GM21723 (cell line): ENCODE measurements around the gene ZSWIM1.

Experiments
- ATAC-seq: cut with Tn5 transposase; IDR thresholded peaks from one replicate; pipeline ENCODE4 v1.9.1; 2021; ENCODE audit warnings: mild to moderate bottlenecking, moderate library complexity; ENCODE audit not compliant: unreplicated experiment

ZSWIM1 gene

DNA sequence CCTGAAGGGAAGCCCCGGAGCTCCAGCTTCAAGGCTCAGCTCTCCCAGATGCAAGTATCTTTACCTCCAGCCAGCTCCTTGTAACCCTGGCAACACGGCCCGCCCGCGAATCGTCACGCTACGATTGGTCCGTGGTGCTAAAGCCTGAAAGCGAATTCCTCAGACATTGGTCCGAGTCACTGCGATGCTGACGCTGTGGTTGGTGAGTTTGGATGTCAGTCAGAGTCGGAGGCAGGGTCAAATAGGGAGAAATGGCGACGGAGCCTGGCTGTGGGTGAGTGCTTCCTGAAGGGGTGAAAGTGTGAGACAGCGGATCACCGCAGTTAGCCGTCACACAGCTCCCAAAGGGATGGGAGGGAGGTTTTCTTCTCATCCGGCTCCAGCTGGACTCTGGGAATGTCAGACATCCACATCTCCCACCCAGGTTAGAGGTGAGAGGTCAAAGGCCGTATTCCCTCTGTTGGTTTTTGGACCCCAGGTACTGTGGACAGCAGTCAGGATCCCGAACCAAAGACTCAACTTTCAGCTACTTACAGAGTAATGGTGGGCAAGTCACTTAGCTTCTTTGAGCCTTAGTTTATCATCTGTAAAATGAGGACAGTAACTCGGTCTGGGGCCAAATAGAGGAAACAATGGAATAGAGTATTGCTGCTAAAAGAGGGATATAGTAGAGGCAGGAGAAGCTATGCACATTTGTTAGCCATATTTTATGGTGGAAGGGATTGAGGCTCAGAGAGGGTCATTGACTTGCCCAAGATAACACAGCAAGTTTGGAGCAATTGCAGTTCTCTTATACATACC is at the start of gene ZSWIM1:
ZSWIM1 (plus strand) TSS at position 240 of the 801 bp plus-strand sequence. CDS start 1,366 bp downstream, outside the sequence.
- peak; percentile 99 for ATAC-seq

DNA sequence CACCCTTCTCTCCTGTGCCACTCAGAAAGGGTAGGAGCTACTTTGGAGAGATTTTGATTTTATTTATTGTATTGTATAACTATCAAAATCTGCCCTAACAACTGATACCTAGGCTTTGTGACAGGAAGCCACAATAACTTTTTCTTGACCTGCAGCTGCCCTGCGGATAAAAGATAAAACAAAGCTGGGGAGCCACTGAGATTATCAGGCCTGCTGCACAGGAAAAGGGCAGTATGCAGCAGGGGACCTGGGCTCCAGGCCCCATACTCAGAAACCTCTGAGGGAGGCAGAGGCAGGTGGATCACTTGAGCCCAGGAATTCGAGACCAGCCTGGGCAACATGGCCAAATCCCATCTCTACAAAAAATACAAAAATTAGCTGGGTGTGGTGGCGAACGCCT is 48.4 kb upstream of the ZSWIM1 start:
- ATAC-seq, result no peak

DNA sequence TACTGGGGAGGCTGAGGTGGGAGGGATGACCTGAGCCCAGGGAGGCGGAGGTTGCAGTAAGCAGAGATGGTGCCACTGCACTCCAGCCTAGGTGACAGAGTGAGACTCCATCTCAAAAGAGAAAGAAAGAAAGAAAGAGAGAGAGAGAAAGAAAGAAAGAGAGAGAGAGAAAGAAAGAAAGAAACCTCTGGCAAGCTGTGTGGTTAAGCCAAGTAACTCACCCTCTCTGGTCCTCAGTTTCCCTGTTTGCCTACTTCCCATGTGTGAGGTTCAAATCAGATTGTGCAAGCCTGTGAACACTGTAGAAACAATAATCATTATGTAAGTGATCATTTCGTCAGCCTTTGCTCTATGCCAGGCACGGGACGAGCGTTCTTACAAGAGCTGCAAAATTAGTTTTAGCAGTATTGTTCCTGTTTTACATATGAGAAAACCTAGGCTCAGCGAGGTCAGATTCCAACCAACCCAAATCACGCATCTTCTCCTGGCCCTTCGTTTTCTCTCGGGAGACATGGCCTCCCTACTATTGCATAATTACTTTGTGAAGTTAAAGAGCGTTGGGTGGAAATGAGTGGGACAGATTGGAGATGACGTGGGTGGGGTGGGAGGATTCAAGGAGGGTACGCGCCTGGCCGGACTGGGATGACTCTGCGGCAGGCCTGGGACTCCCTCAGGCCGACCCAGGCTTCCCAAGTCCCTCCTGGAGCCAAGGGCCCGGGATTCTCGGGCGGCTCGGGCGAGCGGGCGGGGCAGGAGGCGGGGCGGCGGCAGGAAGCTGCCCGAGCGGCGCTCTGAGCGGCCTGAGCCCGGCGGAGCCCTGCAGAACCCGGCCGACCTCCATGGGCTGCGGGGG is 47.8 kb upstream of the ZSWIM1 start, which contains the start of gene SNX21:
SNX21 (plus strand) TSS at position 770 of the 853 bp plus-strand sequence. CDS start 121 bp downstream, outside the sequence.
- no peak for ATAC-seq

DNA sequence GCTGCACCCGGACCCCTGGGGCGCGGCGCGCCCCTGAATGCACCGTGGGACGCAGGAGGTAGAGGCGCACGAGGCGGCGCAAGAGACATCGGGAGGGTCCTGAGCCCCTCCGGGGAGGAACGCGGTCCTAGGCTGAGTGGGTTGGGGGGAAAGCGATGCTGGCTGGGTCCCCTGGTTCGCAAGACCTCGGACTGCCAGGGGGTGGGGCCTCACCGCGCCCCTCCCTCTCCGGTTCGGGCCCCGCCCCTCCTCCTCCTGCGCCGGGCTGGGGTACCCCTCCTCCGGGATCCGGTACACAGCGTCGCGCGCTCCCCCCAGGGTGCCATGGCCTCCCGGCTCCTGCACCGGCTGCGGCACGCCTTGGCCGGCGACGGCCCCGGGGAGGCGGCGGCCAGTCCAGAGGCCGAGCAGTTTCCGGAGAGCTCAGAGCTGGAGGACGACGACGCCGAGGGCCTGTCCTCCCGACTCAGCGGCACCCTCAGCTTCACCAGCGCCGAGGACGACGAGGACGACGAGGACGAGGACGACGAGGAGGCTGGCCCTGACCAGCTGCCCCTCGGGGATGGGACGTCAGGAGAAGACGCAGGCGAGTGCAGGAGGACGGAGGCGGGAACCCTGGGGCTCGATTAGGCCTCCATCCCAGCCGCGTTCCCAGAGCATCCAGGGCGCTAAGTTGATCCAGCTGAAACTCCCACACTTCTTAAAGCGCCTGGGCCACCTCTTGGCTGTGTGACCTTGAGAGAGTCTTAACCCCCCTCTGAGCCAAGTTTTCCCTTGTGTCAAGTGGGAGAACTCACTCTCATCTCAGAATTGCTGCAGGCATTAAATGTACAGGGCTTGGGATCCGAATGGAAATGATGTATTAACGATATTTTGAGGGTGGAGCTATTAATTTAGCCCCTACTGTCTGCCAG is 46.9 kb upstream of the ZSWIM1 start:
- ATAC-seq, result no peak

DNA sequence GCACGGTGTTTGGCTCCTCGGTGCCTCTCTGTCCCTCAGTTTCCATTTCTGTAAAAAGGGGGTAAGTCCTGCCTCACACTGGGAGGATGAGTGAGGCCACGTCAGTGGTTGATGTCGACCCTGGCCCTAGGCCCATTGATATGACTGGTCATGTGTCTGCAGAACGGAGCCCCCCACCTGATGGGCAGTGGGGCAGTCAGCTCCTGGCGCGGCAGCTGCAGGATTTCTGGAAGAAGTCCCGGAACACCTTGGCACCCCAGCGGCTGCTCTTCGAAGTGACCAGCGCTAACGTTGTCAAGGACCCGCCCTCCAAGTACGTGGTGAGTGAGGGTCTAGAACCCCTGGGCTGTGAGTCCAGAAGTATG is 46.2 kb upstream of the ZSWIM1 start:
- ATAC-seq, result no peak

DNA sequence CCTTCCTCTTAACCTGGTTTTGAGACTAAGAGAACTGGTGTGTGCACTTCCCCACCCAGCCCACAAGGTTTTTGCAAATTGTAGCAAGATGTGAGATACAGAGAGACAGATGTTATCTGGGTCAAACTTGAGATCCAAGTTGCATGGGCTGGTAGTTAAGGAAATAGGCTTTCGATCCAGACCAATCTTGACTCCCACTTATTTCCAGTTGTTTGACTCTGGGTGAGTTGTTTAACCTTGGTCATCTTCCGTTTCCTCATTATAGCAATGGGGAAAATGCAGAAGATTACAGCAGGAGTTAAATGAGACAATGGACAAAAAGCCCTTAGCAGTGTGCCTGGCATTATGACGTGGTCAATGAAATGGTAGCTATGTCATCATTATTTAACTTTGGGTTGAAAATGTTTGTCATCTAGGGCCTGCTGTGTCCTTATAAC is 45.7 kb upstream of the ZSWIM1 start:
- ATAC-seq, result no peak

DNA sequence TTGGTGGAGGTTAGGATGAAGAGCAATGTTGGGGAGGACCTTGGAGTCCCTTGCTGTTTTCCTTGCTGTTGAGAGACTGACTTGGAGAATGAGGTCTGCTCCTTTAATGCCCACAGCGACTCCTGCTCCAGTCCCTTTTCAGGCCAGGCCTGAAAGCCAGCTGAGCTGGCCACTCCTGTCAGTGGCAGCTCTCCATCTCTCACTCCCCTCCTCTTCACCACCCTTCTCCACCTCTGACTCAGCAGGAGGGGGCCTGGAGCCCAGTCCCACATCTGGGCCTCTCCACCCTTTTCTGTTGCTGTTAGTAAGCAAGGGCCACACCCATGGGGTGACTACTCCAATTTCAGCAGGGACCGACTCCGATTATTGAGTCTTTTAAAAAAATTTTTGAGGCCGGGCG is 45.2 kb upstream of the ZSWIM1 start:
- no peak for ATAC-seq

DNA sequence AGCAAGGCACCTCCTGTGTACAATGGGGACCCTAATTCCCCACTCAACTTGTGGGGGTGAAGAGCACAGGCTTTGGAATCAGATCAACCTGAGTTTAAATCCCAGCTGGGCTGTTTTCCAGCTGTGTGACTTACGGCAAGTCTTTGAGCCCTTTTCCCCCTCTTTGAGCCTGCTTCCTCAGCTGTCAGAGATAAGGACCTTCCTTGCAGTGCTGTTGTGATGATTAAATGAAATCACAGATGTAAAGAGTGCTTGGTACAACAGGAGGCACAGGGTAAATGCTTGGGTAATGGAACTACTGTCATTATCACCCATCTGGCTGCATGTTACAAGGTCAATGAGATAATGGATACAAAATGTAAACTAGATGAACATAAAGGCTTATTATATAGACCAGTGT is 44.2 kb upstream of the ZSWIM1 start:
- no peak for ATAC-seq

DNA sequence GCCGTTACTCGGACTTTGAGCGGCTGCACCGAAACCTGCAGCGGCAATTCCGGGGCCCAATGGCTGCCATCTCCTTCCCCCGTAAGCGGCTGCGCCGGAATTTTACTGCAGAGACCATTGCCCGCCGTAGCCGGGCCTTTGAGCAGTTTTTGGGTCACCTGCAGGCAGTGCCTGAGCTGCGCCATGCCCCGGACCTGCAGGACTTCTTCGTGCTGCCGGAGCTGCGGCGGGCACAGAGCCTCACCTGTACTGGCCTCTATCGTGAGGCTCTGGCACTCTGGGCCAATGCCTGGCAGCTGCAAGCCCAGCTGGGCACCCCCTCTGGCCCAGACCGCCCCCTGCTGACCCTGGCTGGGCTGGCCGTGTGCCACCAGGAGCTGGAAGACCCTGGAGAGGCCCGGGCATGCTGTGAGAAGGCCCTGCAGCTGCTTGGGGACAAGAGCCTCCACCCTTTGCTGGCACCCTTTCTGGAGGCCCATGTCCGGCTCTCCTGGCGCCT is 40.3 kb upstream of the ZSWIM1 start:
- ATAC-seq, result no peak

DNA sequence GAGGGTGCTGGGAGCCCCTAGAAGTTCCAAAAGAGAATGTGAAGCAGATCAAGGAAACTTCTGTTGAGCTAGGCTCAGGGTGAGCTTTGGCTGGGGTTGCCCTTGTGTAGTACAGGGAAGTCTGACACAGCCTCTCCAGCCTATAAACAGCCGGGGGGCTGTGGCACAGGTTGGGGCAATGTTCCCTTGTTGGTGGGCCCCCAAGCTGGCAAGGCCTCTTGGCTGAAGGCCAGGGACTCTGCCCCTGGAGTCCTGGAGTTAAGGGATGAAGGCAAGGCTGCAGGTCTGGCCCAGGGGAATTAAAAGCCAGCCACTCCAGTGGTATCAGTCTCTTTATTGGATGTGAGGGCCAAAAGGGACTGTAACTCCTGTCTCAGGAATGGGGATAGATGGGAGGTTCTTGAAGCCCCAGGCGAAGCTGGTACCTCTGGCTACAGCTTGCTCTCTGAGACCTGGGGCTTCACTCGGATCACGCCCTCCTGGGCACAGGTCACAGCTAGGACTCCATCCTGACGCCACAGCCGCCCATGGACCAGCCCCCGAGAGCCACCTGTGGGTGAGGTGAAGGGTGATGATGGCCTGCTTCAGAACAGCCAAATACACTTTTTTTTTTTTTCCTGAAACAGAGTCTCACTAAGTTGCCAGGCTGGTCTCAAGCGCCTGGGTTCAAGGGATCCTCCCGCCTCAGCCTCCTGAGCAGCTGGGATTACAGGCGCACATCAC is 39.5 kb upstream of the ZSWIM1 start:
- no peak for ATAC-seq

DNA sequence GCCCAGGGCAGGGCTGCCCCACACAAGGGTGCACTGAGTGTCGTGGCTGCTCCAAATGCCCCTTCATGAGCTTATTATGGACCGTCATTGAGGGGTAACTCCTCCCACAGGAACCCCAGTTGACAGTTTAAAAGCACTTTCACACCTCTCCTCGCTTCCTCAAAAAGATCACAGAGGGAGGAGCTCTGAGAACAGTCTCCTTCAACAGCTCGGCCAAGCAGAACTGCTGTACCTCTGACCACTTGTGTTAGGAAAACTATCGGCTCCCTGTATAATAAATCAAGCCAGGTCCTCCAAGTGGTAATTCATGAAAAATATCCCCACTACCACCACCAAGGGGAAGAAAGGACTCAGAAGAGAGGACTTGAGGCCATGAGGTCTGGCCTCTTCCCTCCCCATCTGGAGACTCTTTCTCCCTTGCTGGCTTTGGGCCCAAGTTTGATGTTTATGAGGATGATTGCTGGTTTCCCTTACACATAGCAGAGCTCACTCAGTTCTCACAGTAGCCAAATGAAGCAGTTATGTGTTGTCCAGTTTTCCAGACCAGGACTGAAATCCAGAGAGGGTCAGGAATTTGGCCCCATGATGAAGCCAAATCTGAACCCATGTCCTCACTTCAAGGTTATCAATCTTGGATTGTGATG is 38.7 kb upstream of the ZSWIM1 start:
- ATAC-seq, result no peak

DNA sequence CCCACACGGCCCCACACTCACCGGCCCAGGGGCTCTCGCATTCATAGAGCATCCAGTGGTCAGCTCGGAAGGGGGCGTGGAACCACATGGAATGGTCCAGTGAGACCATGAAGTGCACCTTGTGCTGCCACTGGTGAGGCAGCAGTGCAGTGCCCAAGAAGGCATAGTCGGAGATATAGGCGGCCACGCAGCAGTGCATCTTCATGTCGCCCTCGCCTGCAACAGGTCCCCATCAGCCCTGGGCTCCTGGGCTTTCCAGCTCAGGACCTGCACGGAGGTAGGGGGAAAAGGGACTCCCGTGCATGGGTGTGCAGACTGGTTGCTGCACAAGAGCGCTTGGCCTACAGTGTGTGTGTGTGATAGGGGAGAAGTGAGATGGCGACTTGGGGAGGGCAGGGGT is 37.5 kb upstream of the ZSWIM1 start:
- ATAC-seq, result no peak

DNA sequence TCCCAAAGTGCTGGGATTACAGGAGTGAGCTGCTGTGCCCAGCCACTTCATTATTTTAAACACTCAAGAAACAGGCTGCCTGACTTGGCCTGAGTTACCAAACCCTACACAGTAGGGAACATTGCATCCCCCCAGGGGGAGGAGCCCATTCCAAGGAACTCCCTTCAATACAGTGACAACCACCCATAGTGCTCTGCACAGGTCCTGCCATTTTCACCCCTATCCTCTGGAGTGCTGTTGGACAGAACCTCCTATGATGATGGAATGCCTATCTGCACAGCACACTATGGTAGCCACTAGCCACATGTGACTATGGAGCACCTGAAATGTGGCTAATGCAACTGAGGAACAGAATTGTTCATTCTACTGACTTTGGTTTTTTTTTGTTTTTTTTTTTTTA is 35.6 kb upstream of the ZSWIM1 start:
- no peak for ATAC-seq

DNA sequence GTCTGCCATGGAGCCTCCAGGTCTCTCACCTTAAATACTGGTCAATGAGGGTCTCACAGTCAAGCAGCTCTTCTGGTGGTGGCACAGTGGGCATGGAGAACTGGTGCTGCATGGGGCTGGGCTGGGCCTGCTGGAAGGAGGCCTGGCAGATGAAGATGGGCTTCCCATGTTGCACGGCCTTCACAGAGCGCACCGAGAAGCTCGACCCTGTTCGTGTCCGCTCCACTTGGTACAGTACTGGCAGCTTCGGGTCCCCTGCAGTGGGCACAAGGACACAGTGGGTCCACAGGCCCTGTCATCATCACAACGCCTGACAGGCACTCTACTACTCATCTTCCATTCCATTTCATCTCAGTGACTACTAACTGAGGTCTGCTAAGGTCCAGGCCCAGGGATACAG is 32.6 kb upstream of the ZSWIM1 start:
- no peak for ATAC-seq

DNA sequence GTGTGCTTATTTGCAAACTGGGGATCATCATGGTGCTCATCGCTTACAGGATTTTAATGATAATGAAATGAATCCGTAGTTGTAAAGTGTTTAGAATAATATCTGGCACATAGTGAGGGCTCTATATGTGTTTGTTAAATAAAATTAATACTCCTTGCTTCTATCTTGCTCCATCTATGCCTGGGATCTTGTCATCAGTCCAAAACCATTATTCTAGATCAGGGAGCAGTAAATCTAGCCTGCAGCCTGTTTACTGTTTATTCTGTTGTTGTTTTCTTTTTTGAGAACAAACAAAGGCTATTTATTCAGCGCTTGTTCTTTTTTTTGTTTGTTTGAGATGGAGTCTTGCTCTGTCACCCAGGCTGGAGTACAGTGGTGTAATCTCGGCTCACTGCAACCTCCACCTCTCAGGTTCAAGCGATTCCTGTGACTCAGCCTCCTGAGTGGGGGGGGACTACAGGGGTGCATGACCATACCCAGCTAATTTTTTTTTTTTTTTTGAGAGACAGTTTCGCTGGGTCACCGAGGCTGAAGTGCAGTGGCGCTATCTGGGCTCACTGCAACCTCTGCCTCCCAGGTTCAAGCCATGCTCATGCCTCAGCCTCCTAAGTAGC is 32.0 kb upstream of the ZSWIM1 start:
- no peak for ATAC-seq

DNA sequence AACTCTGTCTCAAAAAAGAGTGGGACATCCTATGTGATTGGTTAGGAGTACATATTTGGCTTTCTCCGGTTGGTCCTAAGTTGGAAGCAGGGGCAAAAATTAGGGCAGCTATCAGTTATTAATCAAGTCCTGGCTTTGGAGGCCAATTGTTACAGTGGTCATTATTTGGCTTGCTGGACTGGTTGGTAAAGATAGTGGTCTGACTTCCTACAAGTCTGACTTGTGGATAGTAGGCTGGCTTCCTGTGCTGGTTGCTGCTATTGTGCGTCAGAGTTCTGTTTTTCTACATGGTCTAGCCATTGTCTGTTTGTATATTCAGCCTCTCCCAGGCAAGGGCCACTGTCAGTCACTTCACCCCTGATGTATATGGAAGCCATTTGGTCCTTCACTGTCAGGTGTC is 30.8 kb upstream of the ZSWIM1 start:
- ATAC-seq, result no peak

DNA sequence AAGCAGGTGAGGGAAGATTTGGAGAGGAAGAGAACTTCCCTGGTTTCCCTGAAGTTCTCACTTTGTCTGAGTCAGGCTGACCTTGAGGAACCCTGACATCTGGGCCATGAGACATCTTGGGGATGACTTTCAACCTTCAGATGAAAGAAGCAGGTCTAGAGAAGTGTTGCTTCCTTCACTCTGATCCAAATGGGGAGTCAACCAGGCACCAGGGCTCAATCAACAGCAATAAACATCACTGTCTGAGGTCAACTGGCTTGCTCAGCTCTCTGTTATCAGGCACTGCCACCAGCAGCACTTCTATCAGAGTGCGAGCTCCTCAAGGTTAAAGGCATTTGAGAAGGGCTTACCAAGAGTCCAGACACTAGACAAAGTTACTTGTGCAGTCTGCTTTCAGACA is 30.1 kb upstream of the ZSWIM1 start:
- ATAC-seq, result no peak

DNA sequence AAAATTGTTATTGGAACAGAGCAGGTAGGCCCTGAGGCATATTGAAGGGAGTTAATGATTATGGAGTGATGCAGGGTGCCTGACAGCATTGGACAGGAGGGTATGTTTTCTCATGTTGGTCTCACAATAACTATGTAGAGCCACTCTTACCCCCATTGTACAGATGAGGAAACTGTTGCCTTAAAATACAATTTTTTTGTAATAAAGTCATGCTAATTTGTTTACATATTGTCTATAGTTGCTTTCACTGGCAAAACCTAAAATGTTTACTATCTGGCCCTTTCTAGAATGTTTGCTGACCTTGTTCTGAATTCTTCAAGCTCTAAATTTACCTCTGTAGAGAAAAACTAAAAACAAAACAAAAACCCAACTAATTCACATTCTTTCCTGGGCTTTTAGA is 29.5 kb upstream of the ZSWIM1 start:
- ATAC-seq, result no peak

DNA sequence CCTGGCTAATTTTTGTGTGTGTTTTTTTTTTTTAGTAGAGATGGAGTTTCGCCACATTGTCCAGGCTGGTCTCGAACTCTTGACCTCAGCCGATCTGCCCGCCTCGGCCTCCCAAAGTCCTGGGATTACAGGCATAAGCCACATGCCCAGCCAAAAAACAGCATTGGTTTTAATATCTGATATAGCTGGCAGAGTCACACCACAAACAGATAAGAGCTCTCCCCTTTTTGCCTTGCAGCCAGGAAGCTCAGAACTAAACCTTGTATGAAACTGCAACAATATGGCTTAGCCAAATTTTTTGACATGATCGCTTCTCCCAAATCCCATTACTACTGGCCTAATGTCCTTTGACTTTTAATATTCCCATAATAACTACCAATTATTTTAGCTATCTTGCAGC is 28.7 kb upstream of the ZSWIM1 start:
- no peak for ATAC-seq
